Gastrocnemius medialis (tissue), 4 donors: ENCODE data around the gene HGS. TPM values are rescaled to one million over a fixed set of nuclear protein-coding genes. Genes with fewer than 3 reads are reported as not detected.
A peak's percentile ranks its signal among the peaks of the same experiment; 100 is the strongest.

Experiments
- ATAC-seq, 2 donors: fragments of 150-250 bp; one replicate each; pipeline ENCODE4 v1.9.1; 2016
- DNase-seq, 2 donors: peaks; one replicate each; pipeline ENCODE4 v3.0.0-alpha.2; 2019
- H3K27ac ChIP-seq, 4 donors: fragments of 200-600 bp; sonication (generic); 1 replicate in 1 of 4; 2 replicates in 3 of 4; pipeline ENCODE4 v1.5.1; 2016 to 2018; ENCODE audit warnings: mild to moderate bottlenecking in 2 of 4, moderate library complexity in 1 of 4
- H3K27me3 ChIP-seq, 3 donors: fragments of 200-600 bp; sonication (generic) in 2 of 3; 1 replicate in 1 of 3; 2 replicates in 2 of 3; pipeline versions ENCODE4 v1.5.1 to v1.6.0; 2016 to 2019; ENCODE audit warnings: mild to moderate bottlenecking in 1 of 3, moderate library complexity in 1 of 3
- H3K36me3 ChIP-seq, 2 donors: fragments of 200-600 bp; sonication (generic) in 1 of 2; one replicate each; pipeline ENCODE4 v1.5.1; 2017 to 2018
- H3K4me1 ChIP-seq, 2 donors: fragments of 200-600 bp; sonication (generic) in 1 of 2; one replicate each; pipeline ENCODE4 v1.5.1; 2016 to 2017; ENCODE audit warnings: mild to moderate bottlenecking in 2 of 2
- H3K4me3 ChIP-seq, 4 donors: fragments of 200-600 bp; sonication (generic) in 3 of 4; 1 replicate in 1 of 4; 2 replicates in 3 of 4; pipeline ENCODE4 v1.5.1; 2016 to 2019; ENCODE audit warnings: mild to moderate bottlenecking in 2 of 4
- H3K9me3 ChIP-seq, 3 donors: fragments of 200-600 bp; sonication (generic) in 2 of 3; 1 replicate in 1 of 3; 2 replicates in 2 of 3; pipeline ENCODE4 v1.5.1; 2016 to 2019
- CTCF ChIP-seq, 5 experiments: fragments of 450-650 bp in 3 of 5; fragments of 200-600 bp in 2 of 5; sonication (generic) in 2 of 5; IDR thresholded peaks in 4 of 5; conservative IDR thresholded peaks in 1 of 5; 1 replicate in 4 of 5; 2 replicates in 1 of 5; pipeline ENCODE4 v1.5.1; 2016 to 2019; ENCODE audit warnings: antibody characterized with exemption in 5 of 5, mild to moderate bottlenecking in 3 of 5, moderate library complexity in 3 of 5
- POLR2A ChIP-seq, 2 donors: fragments of 450-650 bp; IDR thresholded peaks; one replicate each; pipeline ENCODE4 v1.6.1; 2017; ENCODE audit warnings: antibody characterized with exemption in 2 of 2, mild to moderate bottlenecking in 2 of 2, moderate library complexity in 2 of 2
- in situ Hi-C, 4 donors: fragments of 200-750 bp; cut with MboI; loops; one replicate each; pipeline versions ENCODE4 v1.15.0 to v1.8.0; 2017; ENCODE audit warnings: low sequenced_read_pairs in 4 of 4
- intact Hi-C: fragments of 100-400 bp; cut with DNase I; formaldehyde crosslinking; loops from one replicate; pipeline ENCODE4 v1.15.1; 2023; ENCODE audit warnings: low total_unique reads
- total RNA-seq, 4 donors: library from RNA; depleted of rRNA; stranded (reverse); fragments of >200 nt; gene quantifications; one replicate each; pipeline versions ENCODE4 v1.1.0 to v1.2.3, GENCODE V29; 2016

The HGS gene
- total RNA-seq, 4 donors from 2014 or later, result 62.1 to 150 (median 113) TPM

- Histone ChIP-seq H3K36me3 (peaks cover 0 to 45% of the 10 kb centered on the region in 2 donors), H3K4me3 (peak overlapping the region; percentile 90 to 99 (median 97)), H3K9me3 (no peaks in the 10 kb centered on the region), H3K27ac (peak overlapping the region in 1 of 4 donors; percentile 86), H3K27me3 (no peaks in the 10 kb centered on the region), H3K4me1 (peaks cover 23 to 27% of the 10 kb centered on the region in 2 donors)
- TF ChIP-seq CTCF (IDR thresholded peaks at IDR 0.05 in 4 of 5, conservative IDR thresholded peaks at IDR 0.05 in 1 of 5) (no peak), POLR2A (IDR thresholded peaks at IDR 0.05) (no peak)
- no peak for ATAC-seq
- DNase-seq, result no peak
- intact Hi-C loops, result no loop called here
- in situ Hi-C loops, result no loop called here
Observed at GRCh38 chr17:81685108-81685507, 1.3 kb downstream of the HGS start.

- no peak overlapping the region for H3K4me3 ChIP-seq
- no peaks in the 10 kb centered on the region for H3K9me3 ChIP-seq
- H3K4me1 ChIP-seq, result peaks cover 23 to 27% of the 10 kb centered on the region in 2 donors
- no peaks in the 10 kb centered on the region for H3K27me3 ChIP-seq
- no peak overlapping the region for H3K27ac ChIP-seq
- in situ Hi-C loops, result no loop called here
- TF ChIP-seq POLR2A (IDR thresholded peaks at IDR 0.05) (no peak), CTCF (IDR thresholded peaks at IDR 0.05 in 4 of 5, conservative IDR thresholded peaks at IDR 0.05 in 1 of 5) (no peak)
- H3K36me3 ChIP-seq, result peaks cover 0 to 60% of the 10 kb centered on the region in 2 donors
- DNase-seq, result no peak
- intact Hi-C loops, result no loop called here
- no peak for ATAC-seq
Observed at GRCh38 chr17:81686614-81687013, 2.8 kb downstream of the HGS start.

GRCh38 chr17:81687770-81688541, 4.1 kb downstream of the HGS start:
- in situ Hi-C loops, result no loop called here
- Histone ChIP-seq H3K9me3 (no peaks in the 10 kb centered on the region), H3K36me3 (peaks cover 0 to 74% of the 10 kb centered on the region in 2 donors), H3K4me3 (no peak overlapping the region), H3K27me3 (no peaks in the 10 kb centered on the region), H3K4me1 (peaks cover 14 to 19% of the 10 kb centered on the region in 2 donors), H3K27ac (no peak overlapping the region)
- DNase-seq (no peak), ATAC-seq (no peak)
- intact Hi-C loops, result no loop called here
- TF ChIP-seq POLR2A (IDR thresholded peaks at IDR 0.05), result no peak
- no peak for TF ChIP-seq CTCF (IDR thresholded peaks at IDR 0.05 in 4 of 5, conservative IDR thresholded peaks at IDR 0.05 in 1 of 5)

GRCh38 chr17:81688616-81689015, 4.8 kb downstream of the HGS start:
- DNase-seq, result no peak
- Histone ChIP-seq H3K27me3 (no peaks in the 10 kb centered on the region), H3K27ac (no peak overlapping the region), H3K9me3 (no peaks in the 10 kb centered on the region), H3K4me1 (peaks cover 14 to 16% of the 10 kb centered on the region in 2 donors), H3K36me3 (peaks cover 0 to 80% of the 10 kb centered on the region in 2 donors), H3K4me3 (no peak overlapping the region)
- no peak for TF ChIP-seq CTCF (IDR thresholded peaks at IDR 0.05 in 4 of 5, conservative IDR thresholded peaks at IDR 0.05 in 1 of 5)
- TF ChIP-seq POLR2A (IDR thresholded peaks at IDR 0.05), result no peak
- in situ Hi-C loops, result no loop called here
- ATAC-seq, result no peak
- intact Hi-C loops, result no loop called here
